GM12873 (cell line): Measurements from ENCODE around the gene EIF3CL.
"Not testable (repeated sequence)": the region's sequence is repeated elsewhere in the genome, so short reads cannot be mapped to it uniquely, and the experiment has no call there.

Source experiments
- TF ChIP-seq, protein P1 (sequence below): IDR thresholded peaks from 2 replicates; pipeline ENCODE4 v1.5.1; 2012; ENCODE audit warnings: low read depth, mild to moderate bottlenecking, moderate library complexity, low read length, control low read depth; ENCODE audit not compliant: insufficient read depth; ENCODE audit errors: missing control alignments

EIF3CL gene

DNA sequence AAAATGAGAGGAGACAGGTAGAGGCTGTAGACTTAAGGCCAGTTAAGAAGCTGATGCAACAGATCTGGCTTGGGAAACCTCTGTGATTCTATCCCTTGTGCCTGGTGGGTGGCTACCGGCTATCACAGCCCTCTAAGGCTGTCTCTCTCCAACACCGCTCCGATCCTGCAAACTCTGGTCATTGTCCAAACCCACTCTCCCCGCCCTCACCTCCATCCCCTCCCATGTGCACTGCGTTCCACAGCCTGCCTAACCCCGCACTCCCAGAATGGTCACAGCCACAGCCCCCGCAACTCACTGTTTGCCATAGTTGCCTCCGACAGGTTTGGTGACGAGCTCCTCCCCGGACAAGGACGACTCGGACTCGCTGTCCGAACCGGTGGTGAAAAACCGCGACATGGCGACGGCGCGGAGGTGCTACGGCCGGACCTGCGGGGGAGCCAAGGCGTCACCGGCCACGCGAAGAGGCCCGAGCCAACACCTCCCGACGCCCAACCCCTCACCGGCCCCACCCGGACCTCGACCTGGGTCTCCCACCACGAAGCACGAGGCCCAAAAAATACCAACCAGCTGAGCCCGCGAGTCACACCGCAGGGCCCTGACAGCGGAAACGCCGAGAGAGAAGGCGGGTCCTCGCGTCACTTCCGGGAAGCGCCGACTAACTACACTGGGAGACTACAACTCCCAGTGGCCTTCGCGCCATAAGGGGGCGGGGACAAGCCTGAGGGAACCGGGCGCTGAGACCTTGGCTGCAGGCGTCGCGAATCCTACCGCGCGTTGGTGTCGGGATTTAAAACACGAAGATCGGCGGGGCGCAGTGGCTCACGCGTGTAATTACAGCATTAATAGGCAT, at the start of gene EIF3CL:
Gene EIF3CL (minus strand): TSS at position 622 of the 853 bp plus-strand sequence. CDS start 223 bp downstream, at position 399.
- TF ChIP-seq, protein P1, sequence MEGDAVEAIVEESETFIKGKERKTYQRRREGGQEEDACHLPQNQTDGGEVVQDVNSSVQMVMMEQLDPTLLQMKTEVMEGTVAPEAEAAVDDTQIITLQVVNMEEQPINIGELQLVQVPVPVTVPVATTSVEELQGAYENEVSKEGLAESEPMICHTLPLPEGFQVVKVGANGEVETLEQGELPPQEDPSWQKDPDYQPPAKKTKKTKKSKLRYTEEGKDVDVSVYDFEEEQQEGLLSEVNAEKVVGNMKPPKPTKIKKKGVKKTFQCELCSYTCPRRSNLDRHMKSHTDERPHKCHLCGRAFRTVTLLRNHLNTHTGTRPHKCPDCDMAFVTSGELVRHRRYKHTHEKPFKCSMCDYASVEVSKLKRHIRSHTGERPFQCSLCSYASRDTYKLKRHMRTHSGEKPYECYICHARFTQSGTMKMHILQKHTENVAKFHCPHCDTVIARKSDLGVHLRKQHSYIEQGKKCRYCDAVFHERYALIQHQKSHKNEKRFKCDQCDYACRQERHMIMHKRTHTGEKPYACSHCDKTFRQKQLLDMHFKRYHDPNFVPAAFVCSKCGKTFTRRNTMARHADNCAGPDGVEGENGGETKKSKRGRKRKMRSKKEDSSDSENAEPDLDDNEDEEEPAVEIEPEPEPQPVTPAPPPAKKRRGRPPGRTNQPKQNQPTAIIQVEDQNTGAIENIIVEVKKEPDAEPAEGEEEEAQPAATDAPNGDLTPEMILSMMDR: not testable (repeated sequence)

DNA sequence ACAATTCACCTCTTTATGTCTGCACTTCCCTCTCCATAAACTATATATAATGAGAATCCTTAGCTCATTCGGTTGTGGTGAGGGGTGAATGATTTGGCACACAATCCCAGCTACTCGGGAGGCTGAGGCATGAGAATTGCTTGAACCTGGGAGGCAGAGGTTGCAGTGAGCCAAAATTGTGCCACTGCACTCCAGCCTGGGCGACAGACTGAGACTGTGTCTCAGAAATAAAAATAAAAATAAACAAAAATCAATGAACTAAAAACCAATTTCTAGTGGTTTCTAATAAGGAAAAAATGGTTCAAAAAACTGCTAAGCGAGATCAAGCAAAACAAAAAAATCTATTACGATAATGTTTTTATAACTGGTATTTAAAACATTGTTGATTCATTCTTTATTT, 40.2 kb downstream of the EIF3CL start, which contains the start of gene NPIPB6:
Gene NPIPB6 (minus strand): TSS at position 101 of the 400 bp plus-strand sequence. CDS start 686 bp downstream, outside the sequence.
- TF ChIP-seq, protein P1: not testable (repeated sequence)
